Dendritic cell treated with granulocyte-macrophage colony-stimulating factor and Interleukin-4, amounts not matched to agents 40 ng/mL and 50 ng/mL, for 4 days (primary cell): ENCODE data around the gene POLE3.
"Not testable (repeated sequence)": the region's sequence is repeated elsewhere in the genome, so short reads cannot be mapped to it uniquely, and the experiment has no call there.

Experiments used
- H3K27ac Mint-ChIP-seq: one replicate; pipeline ENCODE4 v1.8.0; 2022; ENCODE audit warnings: mild to moderate bottlenecking, mixed read lengths
- H3K27me3 Mint-ChIP-seq: one replicate; pipeline ENCODE4 v1.8.0; 2022; ENCODE audit warnings: mild to moderate bottlenecking, mixed read lengths
- H3K36me3 Mint-ChIP-seq: one replicate; pipeline ENCODE4 v1.8.0; 2022; ENCODE audit warnings: low read depth, mixed read lengths
- H3K4me1 Mint-ChIP-seq: one replicate; pipeline ENCODE4 v1.8.0; 2022; ENCODE audit warnings: low read depth, mixed read lengths
- H3K4me3 Mint-ChIP-seq: one replicate; pipeline ENCODE4 v1.8.0; 2022; ENCODE audit warnings: mild to moderate bottlenecking, moderate library complexity, mixed read lengths
- H3K9me3 Mint-ChIP-seq: one replicate; pipeline ENCODE4 v1.8.0; 2022; ENCODE audit warnings: mixed read lengths
- intact Hi-C: fragments of 100-400 bp; cut with micrococcal nuclease; formaldehyde crosslinking; loops from one replicate; pipeline ENCODE4 v1.15.0; 2022

POLE3 gene

GRCh38 chr9:113395000-113395861, 15.2 kb downstream of the POLE3 start:
- H3K4me1 Mint-ChIP-seq, result peaks cover 29% of the 10 kb centered on the region
- intact Hi-C loops, result no loop called here
- peaks cover 61% of the 10 kb centered on the region for H3K36me3 Mint-ChIP-seq
- H3K27ac Mint-ChIP-seq, result no peak overlapping the region
- no peak overlapping the region for H3K4me3 Mint-ChIP-seq
- no peaks in the 10 kb centered on the region for H3K9me3 Mint-ChIP-seq
- H3K27me3 Mint-ChIP-seq, result no peaks in the 10 kb centered on the region

GRCh38 chr9:113393281-113393680, 17.2 kb downstream of the POLE3 start:
- Mint-ChIP-seq H3K9me3 (no peaks in the 10 kb centered on the region), H3K4me1 (peaks cover 14% of the 10 kb centered on the region), H3K4me3 (no peak overlapping the region), H3K27ac (no peak overlapping the region), H3K36me3 (peaks cover 81% of the 10 kb centered on the region), H3K27me3 (no peaks in the 10 kb centered on the region)
- intact Hi-C loops, result no loop called here

DNA sequence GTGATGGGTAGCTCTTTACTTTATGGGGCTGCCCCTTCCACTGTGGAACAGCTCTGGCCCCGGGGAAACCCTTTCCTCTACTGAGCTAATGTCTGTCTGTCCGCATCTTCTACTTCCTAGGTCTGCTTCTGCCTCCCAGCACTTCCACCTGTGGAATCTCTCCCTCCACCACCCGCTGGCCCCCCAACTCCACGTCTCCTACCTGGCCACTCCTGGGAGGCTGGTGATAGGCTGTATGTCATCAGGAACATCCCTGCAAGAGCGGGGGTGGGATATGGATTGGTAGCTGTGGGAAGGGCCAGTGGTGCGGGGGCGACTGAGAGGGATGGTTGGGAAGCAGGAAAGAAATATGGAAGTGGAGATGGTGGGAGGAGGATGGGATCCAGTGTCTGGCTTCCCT, 18.6 kb downstream of the POLE3 start:
- H3K36me3 Mint-ChIP-seq, result peaks cover 95% of the 10 kb centered on the region
- no peaks in the 10 kb centered on the region for H3K27me3 Mint-ChIP-seq
- H3K27ac Mint-ChIP-seq, result no peak overlapping the region
- intact Hi-C loops, result no loop called here
- H3K4me3 Mint-ChIP-seq, result no peak overlapping the region
- peaks cover 10% of the 10 kb centered on the region for H3K4me1 Mint-ChIP-seq
- H3K9me3 Mint-ChIP-seq, result no peaks in the 10 kb centered on the region

DNA sequence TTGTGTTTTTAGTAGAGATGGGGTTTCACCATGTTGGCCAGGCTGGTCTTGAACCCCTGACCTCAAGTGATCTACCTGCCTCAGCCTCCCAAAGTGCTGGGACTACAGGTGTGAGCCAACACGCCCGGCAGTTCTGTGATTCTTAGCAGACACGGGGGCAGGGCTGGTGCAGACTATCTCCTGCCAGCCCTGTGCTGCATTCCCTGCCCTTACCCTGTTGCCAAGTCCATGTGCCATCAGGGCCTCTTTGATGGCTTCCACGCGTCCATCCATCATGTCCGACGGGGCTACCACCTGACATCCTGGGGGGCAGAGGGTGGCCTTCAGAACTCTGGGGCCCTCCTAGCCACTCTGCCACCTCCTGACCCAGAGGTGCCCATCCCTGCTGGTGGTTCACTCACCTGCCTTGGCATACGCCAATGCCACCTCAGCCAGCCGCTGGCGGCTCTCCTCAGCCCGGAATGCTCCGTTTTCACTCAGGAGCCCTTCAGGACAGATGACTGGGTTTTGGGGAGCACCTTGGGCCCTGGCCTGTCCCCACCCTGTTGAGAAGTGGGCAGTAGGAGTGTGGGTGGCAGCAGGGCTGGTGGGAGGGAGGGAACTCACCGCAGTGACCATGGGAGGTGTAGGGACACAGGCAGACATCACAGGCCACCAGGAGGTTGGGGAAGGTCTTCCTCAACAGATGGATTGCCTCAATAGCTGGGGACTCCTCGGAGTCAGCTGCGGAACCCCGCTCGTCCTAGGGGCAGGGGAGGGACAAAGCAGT, 20.1 kb downstream of the POLE3 start:
- H3K4me3 Mint-ChIP-seq, result no peak overlapping the region
- peaks cover 87% of the 10 kb centered on the region for H3K36me3 Mint-ChIP-seq
- H3K4me1 Mint-ChIP-seq, result peaks cover 12% of the 10 kb centered on the region
- H3K9me3 Mint-ChIP-seq, result no peaks in the 10 kb centered on the region
- no peaks in the 10 kb centered on the region for H3K27me3 Mint-ChIP-seq
- no peak overlapping the region for H3K27ac Mint-ChIP-seq
- intact Hi-C loops, result no loop called here

GRCh38 chr9:113389451-113389850, 21.0 kb downstream of the POLE3 start:
- Mint-ChIP-seq H3K36me3 (peaks cover 79% of the 10 kb centered on the region), H3K4me1 (peaks cover 18% of the 10 kb centered on the region), H3K9me3 (no peaks in the 10 kb centered on the region), H3K27me3 (no peaks in the 10 kb centered on the region), H3K27ac (no peak overlapping the region), H3K4me3 (no peak overlapping the region)
- intact Hi-C loops, result no loop called here

DNA sequence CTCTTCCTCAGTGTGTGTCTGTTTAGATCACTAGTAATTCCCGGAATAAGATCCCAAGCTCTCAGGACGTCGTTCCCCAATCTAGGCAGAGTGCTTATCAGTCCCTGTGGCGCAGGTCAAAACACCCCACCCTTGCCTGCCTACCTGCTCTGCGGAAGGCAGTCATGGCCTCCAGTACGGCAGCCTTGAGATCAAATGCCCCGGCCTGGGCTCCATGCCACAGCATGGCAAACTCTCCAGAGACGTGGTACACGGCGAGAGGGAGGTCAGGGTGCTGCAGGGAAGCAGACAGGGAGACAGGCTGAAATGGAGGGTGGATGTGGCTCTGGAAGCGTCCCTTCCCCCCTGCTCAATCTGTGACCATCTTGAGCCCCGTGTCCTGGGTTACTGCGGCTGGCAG, 21.6 kb downstream of the POLE3 start:
- no peak overlapping the region for H3K4me3 Mint-ChIP-seq
- H3K27me3 Mint-ChIP-seq, result no peaks in the 10 kb centered on the region
- no peak overlapping the region for H3K27ac Mint-ChIP-seq
- no peaks in the 10 kb centered on the region for H3K9me3 Mint-ChIP-seq
- peaks cover 75% of the 10 kb centered on the region for H3K36me3 Mint-ChIP-seq
- intact Hi-C loops, result no loop called here
- H3K4me1 Mint-ChIP-seq, result peaks cover 19% of the 10 kb centered on the region

DNA sequence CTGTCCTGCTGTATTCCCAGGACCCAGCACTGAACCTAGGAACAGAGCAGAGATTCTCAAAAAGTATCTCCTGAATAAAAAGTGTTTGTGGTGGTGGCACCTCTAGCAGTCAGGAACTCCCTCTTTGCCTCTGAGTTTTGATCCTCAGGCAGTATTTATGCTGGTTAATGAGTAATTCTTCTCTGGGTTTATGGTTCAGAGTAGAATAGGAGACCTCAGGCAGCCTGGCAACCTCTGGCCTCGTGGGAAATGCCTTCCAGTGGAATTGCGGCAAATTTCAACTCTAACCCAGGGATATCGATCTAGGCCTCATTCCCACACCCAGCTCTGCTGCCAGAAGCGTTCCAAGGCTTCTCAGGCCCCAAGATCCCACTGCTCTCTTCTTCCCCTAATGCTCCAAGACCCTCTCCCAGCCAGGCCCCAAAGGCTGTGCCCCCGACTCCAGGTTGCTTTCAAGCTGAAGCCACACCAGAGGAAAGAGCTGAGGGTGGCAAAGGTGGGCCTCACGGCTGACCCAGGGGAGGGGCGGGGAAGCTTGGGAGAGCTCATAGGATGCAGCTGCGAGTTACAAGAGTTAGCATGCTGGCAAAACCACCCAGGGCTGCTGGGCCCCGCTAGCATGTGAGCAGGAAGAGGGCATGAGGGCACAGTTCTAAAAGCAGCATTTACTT, 22.8 kb downstream of the POLE3 start:
- H3K4me1 Mint-ChIP-seq, result peaks cover 19% of the 10 kb centered on the region
- no peaks in the 10 kb centered on the region for H3K27me3 Mint-ChIP-seq
- no peak overlapping the region for H3K4me3 Mint-ChIP-seq
- no peaks in the 10 kb centered on the region for H3K9me3 Mint-ChIP-seq
- intact Hi-C loops, result no loop called here
- no peak overlapping the region for H3K27ac Mint-ChIP-seq
- peaks cover 64% of the 10 kb centered on the region for H3K36me3 Mint-ChIP-seq

DNA sequence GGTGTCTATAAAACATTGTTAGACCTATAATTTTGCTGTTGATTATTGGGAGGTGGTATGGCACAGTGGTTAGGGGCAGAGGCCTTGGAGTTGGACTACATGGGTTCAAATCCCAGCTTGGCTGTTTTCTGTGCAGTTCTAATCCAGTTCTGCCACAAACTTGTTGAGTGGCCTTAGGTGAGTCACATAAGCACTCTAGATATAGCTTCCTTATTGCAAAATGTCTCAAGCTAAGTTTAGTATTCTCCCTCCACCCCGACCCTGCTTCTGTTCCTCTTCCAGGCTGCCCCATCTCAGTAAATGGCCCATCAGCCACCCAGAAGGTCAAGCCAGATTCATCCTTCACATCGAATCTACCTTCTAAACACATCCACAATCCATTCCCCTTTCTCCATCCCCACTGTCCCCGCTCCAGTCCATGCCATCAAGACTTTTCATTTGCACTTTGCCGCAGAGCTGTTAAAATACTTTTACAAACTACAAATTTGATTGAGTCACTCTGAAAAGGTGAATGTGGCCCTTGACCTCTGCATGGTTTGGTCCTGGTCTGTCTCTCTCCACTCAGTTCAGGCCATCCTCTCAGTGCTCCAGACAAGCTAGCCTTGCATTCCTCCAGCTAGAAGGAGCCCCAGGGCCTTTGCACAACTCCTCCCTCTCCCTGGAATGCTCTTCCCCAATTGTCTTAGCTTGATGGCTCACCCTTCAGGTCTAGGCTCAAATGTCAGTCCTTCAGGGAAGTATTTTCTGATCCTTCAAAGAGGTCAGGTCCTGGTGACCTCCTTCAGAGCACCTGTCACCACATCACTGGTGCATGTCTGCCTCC, 23.7 kb downstream of the POLE3 start:
- H3K27ac Mint-ChIP-seq, result no peak overlapping the region

DNA sequence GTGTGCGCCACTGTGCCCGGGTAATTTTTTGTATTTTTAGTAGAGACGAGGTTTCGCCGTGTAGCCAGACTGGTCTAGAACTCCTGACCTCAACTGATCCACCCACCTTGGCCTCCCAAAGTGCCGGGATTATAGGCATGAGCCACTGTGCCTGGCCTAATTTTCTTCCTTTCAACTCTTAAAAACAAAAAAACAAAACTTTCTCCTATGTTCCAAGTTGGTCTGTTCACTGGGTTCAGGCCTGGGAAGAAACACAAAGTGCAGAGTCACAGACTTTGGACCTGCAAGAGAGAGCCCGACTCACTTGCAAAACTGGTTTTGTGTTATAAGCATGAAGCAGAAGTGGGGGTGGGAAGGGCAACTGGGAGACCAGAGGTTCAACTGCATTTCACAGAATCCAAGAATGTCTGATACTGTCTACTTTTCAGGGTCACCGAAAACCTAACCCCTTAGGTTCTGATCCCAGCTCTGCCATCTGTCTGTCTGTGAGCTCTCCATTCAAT, 28.5 kb downstream of the POLE3 start:
- Mint-ChIP-seq H3K4me1 (peaks cover 26% of the 10 kb centered on the region), H3K4me3 (no peak overlapping the region), H3K27me3 (peaks cover 2% of the 10 kb centered on the region), H3K9me3 (no peaks in the 10 kb centered on the region), H3K36me3 (peaks cover 7% of the 10 kb centered on the region), H3K27ac (no peak overlapping the region)
- intact Hi-C loops, result no loop called here

More for the DNA sequence above, 23.7 kb downstream of the POLE3 start:
- intact Hi-C loops, result no loop called here
- peaks cover 19% of the 10 kb centered on the region for H3K4me1 Mint-ChIP-seq
- no peaks in the 10 kb centered on the region for H3K9me3 Mint-ChIP-seq
- H3K27me3 Mint-ChIP-seq, result no peaks in the 10 kb centered on the region
- peaks cover 55% of the 10 kb centered on the region for H3K36me3 Mint-ChIP-seq
- H3K4me3 Mint-ChIP-seq, result no peak overlapping the region

GRCh38 chr9:113381441-113381840, 29.0 kb downstream of the POLE3 start:
- H3K9me3 Mint-ChIP-seq, intact Hi-C loops, H3K27me3 Mint-ChIP-seq, H3K4me3 Mint-ChIP-seq, H3K36me3 Mint-ChIP-seq: not testable (repeated sequence)
- Mint-ChIP-seq H3K4me1 (peaks cover 21% of the 10 kb centered on the region), H3K27ac (peak overlapping the region; percentile 42)

DNA sequence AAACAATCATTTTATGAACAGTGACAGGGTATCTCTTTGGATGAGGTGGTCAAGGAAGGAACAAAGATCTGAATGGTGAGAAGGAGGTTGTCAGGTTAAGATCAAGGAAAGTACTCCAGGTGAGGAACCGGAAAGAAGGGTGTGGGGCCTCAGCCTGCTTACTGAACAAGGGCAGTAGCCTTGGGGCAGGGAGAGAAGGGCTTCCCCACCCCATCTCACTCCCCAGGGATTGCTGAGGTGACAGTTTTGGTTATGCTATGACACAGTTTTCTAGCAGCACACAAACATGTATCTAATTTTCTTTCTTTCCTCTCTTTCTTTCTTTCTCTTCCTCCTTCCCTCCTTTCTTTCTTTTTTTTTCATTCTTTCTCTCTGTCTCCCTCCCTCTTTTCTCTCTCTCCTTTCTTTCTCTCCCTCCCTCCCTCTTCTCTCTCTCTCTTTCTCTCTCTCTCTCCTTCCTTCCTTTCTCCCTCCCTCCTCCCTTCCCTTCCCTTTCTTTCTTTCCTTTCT, 29.6 kb downstream of the POLE3 start:
- H3K4me3 Mint-ChIP-seq, result no peak overlapping the region
- intact Hi-C loops, result no loop called here
- H3K9me3 Mint-ChIP-seq, result no peaks in the 10 kb centered on the region
- H3K4me1 Mint-ChIP-seq, result peaks cover 18% of the 10 kb centered on the region
- H3K36me3 Mint-ChIP-seq, result no peaks in the 10 kb centered on the region
- peaks cover 2% of the 10 kb centered on the region for H3K27me3 Mint-ChIP-seq
- peak overlapping the region; percentile 42 for H3K27ac Mint-ChIP-seq

DNA sequence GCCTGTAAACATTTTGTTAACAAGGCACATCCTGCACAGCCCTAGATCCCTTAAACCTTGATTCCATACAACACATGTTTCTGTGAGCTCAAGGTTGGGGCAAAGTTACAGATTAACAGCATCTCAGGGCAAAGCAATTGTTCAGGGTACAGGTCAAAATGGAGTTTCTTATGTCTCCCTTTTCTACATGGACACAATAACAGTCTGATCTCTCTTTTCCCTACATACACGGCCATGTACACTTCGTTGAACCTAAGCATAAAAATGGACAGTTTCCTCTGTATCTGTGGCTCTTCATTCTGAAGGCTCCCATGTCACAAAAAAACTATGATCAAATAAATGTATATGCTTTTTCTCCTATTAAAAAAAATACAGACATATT, 30.7 kb downstream of the POLE3 start:
- H3K4me1 Mint-ChIP-seq, result peaks cover 25% of the 10 kb centered on the region
- H3K27ac Mint-ChIP-seq, H3K27me3 Mint-ChIP-seq, H3K9me3 Mint-ChIP-seq, H3K36me3 Mint-ChIP-seq, intact Hi-C loops, H3K4me3 Mint-ChIP-seq: not testable (repeated sequence)

GRCh38 chr9:113379094-113379828, 31.2 kb downstream of the POLE3 start:
- H3K36me3 Mint-ChIP-seq, H3K9me3 Mint-ChIP-seq, H3K27me3 Mint-ChIP-seq, intact Hi-C loops, H3K4me3 Mint-ChIP-seq: not testable (repeated sequence)
- peaks cover 21% of the 10 kb centered on the region for H3K4me1 Mint-ChIP-seq
- peak overlapping the region; percentile 10 for H3K27ac Mint-ChIP-seq
